Head of caudate nucleus (tissue), 42 donors: Measurements from ENCODE around the gene UQCR11.

ENCODE experiments used
- DNase-seq, 42 donors: peaks; one replicate each; pipeline versions ENCODE4 v3.0.0 to v3.0.0-alpha.2; 2020 to 2021; ENCODE audit warnings: mixed read lengths in 7 of 42
- intact Hi-C: fragments of 100-400 bp; cut with DNase I; formaldehyde crosslinking; loops from one replicate; pipeline ENCODE4 v1.15.0; 2022

Gene UQCR11

DNA sequence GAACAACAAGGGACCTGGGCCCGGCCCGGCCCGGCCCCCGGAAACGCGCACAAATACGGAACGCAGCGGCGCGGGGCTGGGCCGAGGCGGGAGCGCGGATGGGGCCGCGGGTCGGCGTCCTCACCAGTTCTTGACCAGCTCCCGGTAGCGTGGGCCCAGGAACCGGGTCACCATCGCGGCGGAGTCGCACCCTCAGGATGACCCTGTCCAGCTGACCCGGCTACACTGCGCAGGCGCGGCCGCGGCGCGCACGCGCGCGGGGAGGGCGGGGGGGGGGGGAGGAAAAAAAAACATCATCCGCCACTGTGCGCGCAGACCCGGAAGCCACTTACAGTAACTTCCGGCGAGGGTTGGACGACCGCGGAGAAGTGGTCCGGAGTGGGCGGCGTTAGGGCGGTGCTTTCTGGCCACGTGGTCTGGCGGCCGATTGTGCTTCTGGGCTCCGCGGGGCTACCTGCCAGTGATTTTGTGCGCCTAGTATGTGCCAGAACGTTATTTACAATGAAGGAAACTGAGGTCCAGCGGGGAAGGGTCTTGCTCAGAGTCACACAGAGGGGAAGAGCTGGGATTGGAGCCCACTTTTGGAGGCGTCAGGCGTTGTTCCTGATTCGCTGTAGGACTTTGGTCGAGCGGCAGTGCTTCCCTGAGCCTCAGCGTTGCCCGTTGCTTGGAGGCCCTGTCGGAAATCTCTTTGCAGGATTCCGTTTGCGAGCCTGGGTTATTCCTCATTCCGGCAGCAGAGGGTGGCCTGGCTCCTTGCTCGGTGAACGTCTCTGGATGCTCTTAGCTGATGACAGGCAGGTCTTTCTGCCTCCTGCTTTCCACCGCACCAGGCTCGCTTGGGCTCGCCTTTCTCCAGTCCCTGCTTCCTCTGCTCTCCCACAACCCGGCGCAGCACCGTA is at the start of gene UQCR11:
TSS of gene UQCR11 (minus strand) at position 227 of the 902 bp plus-strand sequence. CDS start at position 174, 53 bp downstream.
- DNase-seq: peak; percentile 93 to 99 (median 97)
- intact Hi-C loops: loop anchor here (1.0 to 5.0 kb wide), 2 partner anchors 13 to 47 kb away; partner anchors contain the start of genes MBD3 and TCF3

DNA sequence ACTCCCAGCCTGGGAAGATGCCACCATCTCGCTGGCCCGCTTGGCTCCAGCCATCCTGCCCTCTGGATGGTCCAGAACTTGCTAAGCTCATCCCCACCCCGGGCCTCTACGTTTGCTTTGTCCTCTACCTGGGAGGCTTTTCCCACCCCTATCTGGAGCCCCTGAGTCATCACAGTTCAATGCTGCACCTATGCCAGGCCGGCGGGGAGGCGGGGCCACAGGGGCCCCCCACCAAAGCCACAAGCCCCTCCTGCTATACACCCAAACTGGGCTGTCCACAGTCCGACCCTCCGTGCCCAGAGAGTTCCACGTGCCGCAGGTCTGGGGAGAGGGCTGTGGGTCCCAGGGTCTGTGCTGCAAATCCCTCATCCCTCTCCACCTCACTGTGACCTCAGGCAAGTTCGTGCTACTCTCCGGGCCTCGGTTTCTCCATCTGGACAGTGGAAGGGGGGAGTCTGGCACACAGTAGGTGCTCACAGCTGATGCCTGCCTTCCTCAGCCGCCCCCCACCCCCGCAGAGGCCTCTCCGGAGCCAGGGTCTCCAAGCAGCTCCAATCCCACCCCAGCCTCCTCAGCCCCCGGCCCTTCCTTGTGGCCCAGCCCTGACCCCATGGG is 49.0 kb upstream of the UQCR11 start:
- intact Hi-C loops: loop anchor here (5.0 kb wide), 1 partner anchor 47 kb away; the partner anchor contains the start of gene UQCR11
- no peak for DNase-seq

DNA sequence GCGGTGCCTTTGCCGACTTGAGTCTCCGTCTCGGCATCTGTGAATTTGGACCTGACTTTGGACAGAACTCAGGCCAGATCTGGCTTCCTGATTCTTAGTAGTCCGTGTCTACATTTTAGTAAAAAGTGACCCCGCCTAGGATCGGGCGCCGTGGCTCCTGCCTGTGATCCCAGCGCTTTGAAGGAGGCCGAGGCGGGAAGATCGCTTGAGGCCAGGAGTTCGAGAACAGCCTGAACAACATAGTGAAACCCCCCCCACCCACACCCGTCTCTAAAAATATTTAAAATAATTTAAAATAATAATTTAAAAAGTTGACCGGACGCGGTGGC is 48.0 kb upstream of the UQCR11 start:
- intact Hi-C loops: loop anchor here (2.0 to 5.0 kb wide), 2 partner anchors 46 to 60 kb away; partner anchors contain the start of genes MBD3 and UQCR11
- DNase-seq: peak in 2 of 42 donors; percentile 14 to 48

DNA sequence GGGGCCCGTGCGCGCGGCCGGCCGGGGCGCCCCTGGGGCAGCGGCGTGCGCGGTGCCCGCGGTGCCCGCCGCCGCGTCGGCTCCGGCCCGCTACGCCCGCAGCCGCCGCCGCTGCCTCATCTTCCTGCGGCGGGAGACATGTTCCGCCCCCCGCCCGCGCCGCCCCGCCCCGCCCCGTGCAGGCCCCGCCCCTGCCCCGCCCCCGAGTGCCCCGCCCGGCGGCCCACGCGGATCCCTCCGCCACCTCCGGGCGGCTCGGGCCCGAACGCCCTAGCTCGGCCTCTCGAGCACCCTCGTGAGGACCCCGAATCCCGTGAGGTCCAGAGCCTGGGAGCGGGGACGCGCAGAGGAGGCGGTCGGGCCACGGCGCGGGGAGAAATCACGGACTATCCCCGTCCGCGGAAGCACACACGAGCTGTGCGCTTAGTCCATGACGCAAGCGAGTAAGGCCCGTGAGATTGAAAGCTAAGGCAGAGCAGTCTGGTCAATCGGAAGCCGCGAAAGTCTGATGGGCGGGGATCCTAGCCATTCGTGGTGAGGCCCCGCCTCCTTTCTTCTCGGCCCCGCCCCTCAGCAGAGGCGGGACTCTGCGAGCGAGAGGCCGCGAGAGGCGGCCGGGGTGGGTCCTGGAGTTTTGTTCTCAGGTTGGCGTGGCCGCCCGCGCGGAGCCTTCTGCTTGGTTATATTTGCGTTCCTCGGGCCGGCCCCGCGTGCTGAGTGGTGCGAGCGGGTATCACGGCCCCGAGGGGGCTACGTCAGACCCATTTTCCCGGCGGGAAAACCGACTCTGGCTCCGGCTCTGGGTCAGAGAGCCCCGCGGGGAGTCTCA is 47.4 kb upstream of the UQCR11 start, which contains the start of gene TCF3:
TSS of gene TCF3 (minus strand) at position 145 of the 829 bp plus-strand sequence. CDS start 2,367 bp downstream, outside the sequence.
- intact Hi-C loops: loop anchor here (2.0 to 5.0 kb wide), 2 partner anchors 45 to 60 kb away; partner anchors contain the start of genes MBD3 and UQCR11
- peak; percentile 96 to 100 (median 99) for DNase-seq

DNA sequence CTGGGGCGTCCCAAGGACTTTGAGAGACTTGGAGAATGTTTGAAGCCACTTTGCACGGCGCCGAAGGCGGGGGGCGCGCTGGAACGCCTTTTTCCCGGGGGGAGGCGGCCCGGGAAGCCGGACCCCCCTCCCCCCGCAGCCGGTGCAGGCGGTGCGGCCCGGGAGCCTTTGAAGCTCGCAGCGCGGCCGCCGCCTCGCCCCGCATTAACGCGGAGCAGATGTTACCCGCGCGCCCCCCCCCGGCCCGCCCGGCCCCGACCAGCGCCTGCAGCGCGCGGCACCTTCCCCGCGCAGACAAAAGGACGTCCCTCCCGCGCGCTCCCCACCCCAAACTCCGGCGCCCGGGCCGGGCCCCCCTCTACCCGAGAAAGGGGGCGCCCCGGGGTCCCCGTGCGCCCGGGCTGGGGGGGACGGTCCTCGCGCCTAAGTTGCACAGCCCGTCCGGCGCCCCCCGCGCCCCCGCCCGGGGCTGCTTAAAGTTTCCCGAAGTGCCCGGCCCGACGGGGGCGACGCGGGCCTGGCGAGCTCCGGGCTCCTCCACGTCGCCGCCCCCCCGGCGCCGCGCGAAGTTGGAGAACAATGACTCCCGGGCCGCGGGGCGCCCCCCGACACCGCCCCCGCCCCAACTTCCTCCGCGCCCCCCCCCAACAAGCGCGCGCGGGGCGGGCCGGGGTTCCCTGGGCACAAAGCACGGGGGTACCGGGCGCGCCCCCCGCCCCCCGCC is 46.5 kb upstream of the UQCR11 start:
- intact Hi-C loops: loop anchor here (2.0 to 5.0 kb wide), 2 partner anchors 44 to 59 kb away; partner anchors contain the start of genes MBD3 and UQCR11

DNA sequence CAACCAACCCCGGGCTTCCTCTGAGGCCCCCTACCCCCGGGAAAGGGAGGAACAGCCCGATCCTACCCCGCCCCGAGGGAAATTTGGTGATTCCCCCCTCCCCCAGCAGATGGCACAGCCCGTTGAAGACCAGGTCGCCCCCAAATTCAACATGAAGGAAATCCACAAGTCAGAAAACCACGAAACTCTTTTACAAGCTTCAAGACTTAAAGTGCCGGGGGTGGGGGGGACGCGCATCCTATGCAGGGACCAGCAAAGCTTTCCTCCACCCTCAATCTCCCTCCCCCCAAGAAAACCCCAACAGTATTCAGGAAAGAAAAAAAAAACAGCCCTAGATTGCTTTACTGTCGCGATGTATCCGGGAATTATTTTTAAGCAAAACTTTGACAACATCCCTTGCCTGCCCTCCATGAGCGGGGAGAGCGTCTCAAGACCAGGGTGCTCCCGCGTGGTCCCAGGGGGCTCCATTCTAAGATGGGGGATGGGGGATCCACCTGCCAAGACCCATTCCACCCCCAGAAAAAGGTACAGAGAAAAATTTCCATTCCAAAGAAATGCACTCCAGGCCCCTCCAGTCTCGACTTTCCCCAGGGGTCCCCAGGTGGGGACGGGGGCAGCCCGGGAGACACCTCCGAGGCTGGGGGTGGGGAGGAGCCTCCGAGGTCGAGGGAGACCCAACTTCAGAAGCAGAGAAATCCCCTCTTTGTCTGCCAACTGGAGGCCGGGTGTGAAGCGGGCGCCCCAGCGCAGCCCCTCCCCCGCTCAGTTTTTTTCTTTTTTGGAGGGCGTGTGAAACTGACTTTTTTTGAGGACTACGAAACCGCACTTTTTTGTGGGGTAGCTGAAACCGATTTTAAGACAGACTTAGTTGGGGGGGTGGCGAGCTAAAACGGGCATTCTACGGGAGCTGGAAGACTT is 45.6 kb upstream of the UQCR11 start:
- DNase-seq: peak in 7 of 42 donors; percentile 8 to 60 (median 31)
- intact Hi-C loops: loop anchor here (5.0 kb wide), 1 partner anchor 44 kb away; the partner anchor contains the start of gene UQCR11

More for the DNA sequence above, 46.5 kb upstream of the UQCR11 start:
- DNase-seq: peak in 16 of 42 donors; percentile 15 to 56 (median 34)

DNA sequence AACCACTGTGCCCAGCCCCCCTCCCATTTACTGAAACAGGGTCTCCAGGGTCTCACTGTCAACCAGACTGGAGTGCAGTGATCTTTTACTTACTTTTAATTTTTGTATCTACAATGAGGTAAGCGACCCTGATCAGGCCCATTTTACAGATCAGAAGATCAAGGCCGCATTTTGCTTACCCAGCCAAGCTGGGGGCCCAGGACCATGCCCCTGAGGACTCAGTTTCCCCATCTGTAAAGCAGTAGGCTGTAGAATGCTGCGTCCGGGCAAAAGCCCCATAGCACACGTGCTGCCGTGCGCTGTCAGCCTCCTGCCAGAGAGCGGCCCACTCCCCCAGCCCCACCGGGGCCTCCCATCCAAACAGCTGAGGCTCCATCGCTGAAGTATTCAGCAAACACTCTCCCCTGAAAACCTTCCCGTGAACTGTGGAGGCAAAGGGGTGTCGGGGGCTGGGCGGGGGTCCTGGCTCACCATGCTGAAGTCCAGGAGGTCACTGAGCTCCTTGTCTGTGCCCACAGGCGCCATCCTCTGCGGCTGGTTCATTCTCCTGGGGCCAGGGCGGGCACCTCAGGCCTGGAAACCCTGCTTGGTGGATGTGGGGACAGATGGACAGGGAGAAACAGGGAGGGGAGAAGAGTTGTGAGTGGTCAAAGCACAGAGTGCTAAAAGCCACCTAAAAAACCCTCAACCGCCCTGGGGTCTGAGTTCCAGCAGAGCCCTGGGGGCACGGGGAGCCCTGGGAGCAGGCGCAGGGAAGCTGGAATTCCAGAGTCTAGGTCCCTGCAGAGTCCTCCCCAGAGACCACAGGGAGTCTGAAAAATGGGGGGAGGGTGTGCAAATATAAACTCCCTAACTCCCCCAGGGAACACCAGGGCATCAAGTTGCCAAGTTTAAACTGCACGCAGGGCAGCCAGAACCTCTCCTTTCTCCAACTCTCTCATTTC is 44.7 kb upstream of the UQCR11 start:
- intact Hi-C loops: loop anchor here (5.0 kb wide), 1 partner anchor 43 kb away; the partner anchor contains the start of gene UQCR11
- no peak for DNase-seq

DNA sequence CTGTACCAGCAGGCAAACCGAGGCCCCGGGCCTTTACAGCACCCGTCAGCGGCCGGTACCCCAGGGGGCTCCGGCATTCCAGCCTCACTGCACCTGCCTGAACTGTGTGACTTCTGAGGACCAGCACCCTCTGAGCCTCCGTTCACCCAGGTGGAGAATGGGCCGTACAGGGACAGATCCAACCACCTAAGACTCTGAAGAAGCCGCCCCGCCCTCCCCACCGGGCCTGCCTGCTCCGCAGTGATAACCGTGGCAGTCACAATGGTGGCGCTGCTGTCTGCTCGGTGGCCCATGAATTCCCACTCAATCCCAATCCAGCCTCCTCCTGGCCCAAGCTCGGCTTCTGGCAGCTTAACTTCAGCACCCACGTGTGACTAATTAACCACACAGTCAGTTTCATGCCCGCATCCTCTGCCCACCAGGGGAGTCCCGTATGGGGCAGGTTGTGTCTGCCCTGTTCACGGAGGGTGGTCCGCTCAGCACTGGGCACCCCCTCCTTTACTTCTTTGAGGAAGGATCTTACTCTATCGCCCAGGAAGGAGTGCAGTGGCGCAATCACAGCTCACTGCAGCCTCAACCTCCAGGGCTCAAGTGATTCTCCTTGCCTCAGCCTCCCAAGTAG is 43.8 kb upstream of the UQCR11 start:
- intact Hi-C loops: no loop called here
- DNase-seq: no peak

DNA sequence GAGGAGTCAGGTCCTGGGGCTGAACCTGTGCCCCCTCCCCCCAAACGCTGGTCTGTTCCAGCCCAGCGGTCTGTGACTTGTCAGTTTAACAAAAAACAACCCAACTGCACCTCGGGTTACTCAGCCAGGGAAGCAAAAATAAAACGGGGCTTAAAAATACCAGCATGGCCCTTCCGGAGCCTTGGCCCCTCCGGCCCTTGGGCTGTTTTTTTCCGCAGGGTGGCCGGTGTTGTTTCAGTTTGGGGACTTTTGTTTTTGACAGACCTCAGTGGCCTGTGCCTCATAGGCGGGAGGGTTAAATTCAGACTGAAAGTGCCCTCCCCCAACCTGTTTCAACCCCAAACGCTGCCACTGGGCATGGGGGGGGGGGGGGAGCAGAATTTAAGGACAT is 43.2 kb upstream of the UQCR11 start:
- intact Hi-C loops: no loop called here
- DNase-seq: no peak

DNA sequence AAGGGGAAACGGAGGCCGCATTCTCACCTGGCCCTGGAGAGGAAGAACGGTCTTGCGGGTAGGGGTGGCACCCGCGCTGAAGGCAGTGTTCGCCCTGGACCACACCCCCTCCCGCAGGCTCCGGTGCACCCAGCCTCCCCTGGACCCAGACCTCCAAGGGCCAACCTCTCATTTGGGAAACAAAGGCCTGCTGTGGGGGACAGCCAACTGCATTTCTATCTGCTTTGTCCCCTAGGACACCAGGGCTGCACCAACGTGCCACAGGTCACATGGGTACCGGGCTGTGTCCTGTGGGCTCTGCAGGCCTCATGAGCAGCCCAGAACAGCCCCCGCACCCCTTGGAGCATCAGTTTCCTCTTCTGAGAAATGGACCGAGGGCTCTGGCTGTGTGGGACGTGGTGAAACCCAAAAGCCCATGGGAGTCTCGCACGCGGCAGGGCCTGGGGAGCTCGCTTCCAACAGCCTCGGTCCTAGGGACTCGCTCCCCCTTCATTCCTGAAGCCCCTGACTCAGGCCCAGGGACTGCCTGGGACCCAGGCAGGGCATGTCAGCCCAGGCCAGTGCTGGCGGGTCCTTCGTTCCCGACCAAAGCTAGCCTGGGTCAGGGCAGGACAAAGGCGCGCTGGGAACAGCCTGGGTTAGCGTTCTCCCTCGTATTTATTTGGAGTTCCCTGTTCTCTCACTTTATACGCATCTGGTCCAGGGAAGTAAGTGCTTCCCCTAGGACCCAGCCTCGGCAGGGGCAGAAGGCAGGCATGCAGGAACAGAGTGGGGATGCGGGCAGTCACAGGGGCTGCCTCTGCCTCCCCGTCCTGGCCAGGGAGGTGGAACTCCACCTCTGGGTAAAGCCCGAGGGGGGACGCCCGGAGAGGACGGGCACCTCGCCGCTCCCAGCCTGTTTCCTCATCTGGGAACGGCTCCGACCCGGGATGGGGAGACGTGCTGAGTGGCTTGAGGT is 42.5 kb upstream of the UQCR11 start:
- intact Hi-C loops: no loop called here
- DNase-seq: no peak

DNA sequence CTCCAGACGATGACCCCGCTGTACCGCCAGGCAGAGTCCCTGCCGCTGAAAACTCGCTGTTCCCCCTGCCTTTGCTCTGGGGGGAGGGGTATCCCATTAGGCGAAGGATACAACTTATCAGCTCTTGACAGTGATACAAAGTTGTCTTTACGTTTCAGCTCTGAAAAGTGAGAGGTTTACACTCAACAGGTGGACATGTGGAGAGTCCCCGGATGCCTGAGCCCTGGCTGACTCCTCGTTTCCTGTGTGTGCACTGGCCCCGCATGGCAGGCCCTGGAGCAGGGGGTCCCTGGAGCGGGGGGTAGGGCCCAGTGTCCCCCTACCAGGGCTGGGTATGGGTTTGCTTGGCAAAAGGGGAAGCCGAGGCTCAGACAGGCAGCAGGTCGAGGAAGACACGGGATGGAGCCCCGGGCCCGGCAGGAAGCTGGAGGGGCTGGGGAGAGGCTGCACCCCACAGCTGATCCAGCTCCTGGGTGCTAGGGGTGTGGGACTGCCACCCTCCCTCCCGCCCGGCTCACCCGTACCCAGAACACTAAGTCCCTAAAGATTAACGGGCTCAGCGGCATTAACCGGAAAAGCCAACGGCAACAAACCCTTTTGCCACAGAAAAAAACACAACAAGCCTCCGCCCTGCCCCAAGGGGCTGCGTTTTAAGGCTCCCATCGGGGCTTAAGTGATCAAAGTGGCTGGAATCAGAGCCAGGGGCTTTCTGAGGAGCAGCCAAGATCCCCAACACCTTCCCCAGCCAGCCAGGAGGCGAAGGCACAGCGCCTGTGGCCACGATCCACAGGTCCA is 41.6 kb upstream of the UQCR11 start:
- no peak for DNase-seq

DNA sequence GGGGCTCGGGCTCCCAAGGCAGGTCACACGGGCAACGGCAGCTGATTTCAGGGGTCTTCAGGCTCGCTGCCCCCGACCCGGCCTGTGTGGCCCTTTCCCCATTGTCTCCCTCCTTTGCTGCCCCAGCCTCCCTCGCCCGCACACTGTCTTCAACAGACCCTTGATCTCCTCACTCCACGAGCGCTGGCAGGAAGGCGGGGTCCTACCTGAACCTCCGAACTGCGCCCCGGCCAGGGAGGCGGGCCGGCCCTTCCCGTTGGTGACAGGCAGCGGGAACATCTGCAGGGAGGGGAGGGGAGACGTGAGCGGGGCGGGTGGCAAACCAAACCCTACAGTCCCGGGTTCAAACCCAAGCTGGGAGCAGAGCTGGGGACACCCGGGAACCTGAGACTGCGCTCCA is 40.9 kb upstream of the UQCR11 start:
- intact Hi-C loops: no loop called here
- no peak for DNase-seq

More for the DNA sequence above, 41.6 kb upstream of the UQCR11 start:
- intact Hi-C loops: no loop called here

DNA sequence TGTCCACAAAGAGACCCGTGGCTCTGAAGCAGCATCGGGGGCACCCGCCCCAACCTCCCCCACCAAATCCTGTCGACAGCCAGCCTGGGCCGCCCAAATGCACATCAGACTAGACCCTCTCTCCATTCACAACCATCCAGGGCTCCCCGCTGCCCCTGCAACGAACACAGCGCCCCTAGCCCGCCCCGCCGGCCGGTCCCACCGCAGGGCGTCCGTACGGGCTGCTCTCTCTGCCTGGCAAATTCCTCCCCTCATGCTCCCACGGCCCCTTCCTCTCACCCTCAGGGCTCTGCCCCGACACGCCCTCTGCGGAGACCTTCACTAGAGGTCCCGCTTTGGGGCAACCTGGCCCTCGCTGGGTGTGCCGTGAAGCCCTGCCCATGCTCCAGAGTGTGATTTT is 40.0 kb upstream of the UQCR11 start:
- intact Hi-C loops: no loop called here
- DNase-seq: no peak

DNA sequence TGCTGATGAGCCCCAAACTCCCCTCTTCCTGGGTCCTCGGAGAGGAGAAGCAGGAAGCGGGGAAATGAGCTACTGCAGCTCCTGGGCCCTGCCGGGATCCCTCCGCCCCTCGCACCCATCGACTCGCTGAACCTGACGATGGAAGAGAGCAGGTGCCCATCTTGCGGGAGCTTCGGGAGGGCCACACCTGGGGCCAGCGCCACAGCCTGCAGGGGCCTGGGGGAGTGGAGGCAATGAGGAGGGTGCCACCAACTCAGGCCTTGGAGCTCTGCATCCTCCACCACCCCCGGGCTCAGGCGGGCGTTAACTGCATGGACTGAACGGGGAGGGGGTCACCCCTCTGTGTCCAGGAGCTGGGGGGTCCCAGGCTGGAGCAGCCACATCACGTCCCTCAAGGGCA is 38.8 kb upstream of the UQCR11 start:
- no peak for DNase-seq
- intact Hi-C loops: no loop called here
